Femur (tissue), 1 donor: ENCODE data around the gene LDB2.

Experiments
- DNase-seq: peaks from one replicate; pipeline ENCODE4 v3.0.0-alpha.2; 2017

LDB2 gene

DNA sequence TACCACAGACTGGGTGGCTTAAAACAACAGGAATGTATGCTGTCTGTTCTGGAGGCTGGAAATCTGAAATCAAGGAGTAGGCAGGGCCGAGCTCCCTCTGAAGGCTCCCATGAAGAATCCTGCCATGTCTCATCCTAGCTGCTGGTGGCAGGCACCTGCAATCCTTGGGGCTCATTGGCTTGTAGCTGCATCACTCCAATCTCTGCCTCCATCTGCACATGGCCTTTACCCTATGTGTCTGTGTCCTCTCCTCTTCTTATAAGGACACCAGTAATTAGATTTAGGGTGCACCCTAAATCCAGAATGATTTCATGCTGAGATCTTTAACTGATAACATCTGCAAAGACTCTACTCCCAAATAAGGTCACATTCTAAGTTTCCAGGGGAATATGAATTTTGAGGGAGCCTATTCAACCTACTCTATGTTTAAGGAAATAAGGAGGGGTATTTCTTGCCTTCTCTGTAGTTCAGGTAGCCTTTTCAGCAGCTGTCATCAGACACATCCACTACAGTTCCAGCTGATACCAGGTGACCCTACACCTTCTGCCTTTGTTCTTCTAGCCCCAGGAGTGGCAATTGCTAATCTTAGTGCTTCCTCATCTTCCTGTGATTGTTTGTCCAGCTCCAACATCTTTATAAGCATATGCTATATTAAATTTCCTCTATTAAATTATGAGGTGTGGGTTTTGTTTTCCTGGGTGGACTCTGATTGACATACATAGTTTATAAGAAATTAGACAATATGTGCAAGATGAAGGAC, 377.1 kb downstream of the LDB2 start:
- DNase-seq, result no peak

DNA sequence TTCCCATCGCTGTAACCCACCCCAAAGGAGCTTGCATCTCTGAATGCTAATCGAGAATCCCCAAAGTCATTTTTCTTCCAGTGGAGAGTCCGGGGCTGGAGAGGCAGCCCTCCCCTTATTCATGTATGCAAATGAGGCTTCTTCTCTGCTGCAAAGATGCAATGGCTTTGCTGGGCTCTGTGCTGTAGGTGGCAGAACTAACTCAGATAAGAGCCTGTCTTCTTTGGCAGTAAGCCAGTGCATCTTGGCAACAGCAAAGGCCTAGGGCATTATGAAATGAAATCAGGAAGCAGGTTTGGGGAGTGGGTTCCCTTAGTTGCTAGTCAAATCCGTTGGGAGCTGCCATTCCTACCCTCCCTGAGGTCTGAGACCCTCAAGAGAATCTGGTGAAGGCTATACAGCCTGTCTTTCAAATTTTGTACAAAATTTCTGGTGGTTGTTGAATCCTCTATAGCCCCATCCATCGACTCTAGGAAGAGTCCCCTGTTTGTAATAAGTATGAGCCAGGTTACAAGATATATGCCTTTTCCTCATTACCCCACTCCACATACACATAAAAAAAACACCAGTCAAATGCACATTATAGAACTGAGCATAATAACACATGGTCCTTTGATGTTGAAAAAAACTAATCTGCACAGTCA, 381.5 kb downstream of the LDB2 start:
- peak; percentile 59 for DNase-seq

DNA sequence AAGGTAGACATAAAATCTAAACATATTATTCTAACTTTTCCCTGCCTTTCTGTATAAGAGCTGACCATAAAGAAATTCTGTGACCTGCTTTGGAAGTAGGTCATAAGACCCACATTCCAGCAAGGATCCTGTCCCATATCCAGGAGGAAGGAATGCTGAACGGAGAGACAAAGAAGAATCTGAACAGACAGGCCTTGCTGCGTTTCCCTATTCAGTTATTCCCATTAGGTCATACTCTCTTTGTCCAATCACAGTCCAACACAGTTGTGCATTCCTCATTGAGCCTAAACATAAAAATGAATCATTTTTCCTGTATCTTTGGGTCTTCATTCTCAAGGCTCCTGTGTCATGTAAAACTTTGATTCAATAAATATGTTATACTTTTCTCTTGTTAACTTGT, 384.6 kb downstream of the LDB2 start:
- no peak for DNase-seq

DNA sequence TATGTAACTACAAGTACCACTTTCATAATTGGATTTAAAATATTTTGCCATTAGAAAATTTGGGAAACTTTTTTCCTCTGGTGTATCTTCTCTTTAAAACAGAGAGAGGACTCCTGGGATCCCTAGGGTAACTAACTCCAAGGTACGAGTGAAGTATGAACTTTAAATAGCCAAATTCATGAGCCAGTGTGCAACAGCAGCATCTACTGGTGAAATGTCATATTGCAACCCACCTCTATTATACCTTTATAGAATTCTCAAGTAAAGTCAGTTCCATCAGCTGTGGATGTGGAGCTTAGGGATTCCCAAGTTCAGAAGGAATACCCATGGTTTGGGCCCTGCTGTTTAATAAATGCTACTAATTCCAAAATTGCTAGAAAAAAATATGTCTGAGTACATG, 389.5 kb downstream of the LDB2 start:
- DNase-seq, result no peak

DNA sequence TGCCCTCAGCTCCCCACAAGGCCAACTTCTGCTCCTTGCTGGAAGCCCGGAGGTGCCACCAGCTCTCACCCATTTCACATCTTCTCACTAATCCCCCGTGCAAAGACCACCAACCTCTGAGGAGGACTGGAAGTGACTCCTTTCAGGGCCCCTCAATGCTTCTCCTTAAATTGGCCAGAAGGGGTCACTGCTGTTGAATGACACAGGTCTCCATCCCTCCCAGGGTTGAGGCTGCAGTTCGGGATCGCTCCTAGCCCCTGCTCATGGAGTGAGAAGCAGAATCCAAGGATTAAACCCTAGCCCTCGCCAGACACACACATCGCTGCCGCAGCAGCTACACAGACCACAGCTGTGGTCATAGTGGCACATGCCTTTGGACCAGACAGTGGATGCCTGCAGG, 392.7 kb downstream of the LDB2 start:
- DNase-seq, result peak; percentile 22

DNA sequence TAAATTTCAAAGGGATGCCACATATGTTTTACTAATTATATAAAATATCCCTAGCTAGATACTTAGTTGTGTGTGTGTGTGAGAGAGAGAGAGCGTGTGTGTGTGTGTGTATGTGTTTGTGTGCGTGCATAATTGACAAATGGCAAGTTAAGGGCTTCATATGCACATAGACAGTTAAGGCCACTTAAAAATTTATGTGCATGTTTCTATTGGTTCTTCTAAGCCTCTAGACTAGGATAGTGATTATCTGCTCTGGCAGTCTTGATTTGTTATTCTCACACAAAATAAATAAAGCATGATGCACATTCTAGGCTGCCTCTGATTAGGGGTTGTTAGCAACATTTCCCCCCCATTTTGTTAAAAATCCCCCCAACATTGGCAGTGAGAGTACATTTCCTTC, 393.2 kb downstream of the LDB2 start:
- no peak for DNase-seq

DNA sequence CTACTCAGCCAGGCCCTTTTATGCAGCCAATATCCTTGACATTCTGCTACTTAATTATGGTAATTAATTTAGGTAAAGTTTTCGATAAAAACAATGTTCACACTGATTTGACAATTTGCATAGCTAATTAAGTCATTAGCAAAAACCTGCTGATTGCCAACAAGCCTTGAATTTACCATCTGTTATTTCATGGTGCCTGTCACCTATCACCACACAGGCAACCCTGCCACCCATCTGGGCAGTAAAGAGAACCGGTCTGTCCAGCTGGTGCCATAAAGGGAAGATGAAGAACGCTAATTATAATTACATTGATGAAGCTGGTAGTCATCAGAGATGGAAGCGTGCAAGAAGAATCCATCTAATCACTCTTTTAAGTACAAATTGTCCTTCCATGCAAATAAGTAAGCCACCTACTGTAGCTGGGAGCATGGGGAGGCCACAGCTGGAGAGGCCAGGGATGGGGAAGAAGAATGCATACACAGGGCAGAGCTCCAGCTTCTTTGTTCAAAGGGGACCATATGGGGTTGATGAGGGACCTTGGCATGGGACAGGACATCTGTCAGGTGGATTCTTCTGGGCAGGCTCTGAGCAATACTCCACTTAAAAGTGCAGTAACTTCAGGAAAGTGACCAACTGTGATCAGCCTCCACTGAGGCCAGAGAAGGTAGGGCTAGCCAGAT, 394.9 kb downstream of the LDB2 start:
- no peak for DNase-seq

DNA sequence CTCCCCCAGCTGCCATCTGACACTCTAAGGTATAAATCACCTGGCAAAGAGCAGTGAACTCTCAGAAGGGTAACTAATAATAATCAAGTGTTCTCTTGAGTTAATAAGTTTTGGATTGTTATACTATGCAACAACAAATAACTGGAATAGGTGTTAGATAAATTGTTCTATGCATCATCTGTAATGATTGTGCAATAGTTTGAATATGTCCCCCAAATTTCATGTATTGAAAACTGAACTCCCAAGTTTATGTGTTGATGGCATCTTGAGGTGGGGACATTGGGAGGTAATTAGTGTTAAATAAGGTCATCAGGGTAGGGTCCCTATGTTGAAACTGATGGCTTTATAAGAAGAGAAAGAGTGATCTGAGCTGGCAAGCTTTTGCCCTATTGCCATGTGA, 399.5 kb downstream of the LDB2 start:
- no peak for DNase-seq

DNA sequence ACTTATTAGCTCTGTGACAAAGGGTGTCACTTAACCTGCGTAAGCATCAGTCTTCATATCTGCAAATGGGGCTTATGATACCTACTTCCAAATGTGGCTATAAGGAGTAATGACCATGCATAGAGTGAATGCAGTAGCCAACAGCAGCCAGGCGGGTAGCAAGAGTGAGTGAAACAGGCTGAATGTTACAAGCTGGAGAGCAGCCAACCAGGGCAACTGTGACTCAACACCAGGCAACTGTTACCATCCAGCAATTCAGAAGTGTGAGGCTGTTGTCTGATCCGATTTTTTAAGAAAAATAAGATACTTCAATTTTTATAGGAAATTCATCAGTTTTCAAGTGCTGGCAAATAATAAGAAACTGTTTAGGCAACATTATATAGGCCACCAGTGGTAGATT, 401.9 kb downstream of the LDB2 start:
- DNase-seq, result no peak

DNA sequence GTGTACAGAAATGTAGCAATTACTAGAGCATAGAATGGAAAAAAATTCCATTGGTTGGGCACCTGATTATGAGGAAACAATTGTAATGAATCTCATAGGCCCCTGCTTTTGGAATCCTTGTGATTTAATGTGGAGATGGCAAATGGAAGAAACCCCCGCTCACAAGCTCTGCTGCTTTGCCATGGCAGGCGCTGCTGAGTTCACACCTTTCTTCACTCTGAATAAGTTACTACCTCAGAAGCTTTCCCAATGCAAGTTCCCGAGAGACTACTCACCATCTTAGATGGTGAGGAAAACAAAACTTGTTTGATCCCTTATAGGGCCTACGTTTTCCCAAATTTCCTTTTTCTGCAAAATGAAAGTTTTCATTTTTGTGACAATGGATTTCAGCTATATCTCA, 405.6 kb downstream of the LDB2 start:
- DNase-seq, result no peak

DNA sequence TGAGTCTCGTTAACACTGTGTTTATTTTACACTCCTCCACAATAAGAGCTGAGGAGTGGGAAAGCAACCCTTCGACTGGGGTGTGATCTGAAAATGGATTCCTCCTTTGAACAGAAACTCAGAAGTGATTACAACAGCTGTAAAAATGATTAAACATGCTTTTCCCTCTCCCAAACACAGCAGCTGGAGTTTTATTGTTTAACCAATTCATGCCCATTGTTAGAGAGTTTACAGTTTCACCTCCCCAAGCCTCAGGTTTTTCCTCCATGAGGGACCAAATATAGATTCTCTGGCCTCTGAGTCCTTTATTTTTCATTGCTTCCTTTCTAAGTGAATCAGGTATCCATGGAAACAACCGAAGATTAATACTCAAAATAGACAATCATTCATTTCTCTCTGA, 409.2 kb downstream of the LDB2 start:
- no peak for DNase-seq

DNA sequence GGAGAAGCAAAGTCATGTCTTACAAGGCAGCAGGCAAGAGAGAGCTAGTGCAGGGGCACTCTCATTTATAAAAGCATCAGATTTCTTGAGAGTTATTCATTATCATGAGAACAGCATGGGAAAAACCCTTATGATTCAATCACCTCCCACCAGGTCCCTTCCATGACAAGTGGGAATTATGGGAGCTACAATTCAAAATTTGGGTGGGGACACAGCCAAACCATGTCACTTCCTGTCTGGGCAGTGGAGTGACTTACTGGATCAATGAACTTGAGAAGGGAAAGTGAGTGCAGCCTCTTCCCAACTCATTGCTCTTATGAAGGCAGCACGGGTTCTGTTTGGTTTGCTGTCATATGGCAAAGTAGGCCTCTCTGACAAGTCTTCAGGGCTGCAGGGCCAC, 410.4 kb downstream of the LDB2 start:
- DNase-seq, result no peak

DNA sequence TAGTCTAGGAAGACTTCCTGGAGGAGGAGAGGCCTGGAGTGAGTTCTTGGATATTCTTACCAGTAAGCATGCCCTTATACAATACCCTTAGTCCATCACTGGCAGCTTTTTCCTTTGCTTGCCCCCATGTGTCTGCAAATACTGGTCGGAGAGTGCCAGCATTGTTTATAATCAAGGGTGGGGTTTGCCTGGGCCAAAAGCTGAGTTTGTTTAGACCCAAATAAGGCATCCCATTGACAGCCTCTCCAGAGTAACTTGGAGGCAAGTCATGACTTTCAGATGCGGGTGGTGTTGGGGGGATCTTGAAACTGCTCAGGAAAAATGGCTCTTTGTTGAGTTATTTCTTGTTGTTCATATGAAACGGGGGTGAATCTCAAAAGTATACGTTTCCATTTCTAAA, 413.7 kb downstream of the LDB2 start:
- DNase-seq, result no peak

DNA sequence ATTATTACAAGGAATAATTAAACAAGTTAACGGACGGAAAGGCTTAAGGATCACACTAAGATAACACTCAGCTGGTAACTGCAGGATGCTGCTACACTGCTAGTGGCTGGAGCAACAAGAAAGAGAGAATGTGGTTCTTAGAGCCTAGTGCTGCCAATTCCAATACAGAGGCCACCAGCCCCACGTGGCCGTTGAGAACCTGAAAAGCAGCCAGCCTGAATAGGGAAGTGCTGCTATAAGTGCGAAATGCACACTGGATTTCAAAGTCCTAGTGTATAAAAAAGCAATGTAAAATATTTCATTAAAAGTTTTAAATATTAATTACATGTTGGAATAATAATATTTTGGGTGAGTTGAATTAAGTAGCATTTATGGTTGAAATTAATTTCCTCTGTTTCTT, 414.9 kb downstream of the LDB2 start:
- DNase-seq, result no peak

DNA sequence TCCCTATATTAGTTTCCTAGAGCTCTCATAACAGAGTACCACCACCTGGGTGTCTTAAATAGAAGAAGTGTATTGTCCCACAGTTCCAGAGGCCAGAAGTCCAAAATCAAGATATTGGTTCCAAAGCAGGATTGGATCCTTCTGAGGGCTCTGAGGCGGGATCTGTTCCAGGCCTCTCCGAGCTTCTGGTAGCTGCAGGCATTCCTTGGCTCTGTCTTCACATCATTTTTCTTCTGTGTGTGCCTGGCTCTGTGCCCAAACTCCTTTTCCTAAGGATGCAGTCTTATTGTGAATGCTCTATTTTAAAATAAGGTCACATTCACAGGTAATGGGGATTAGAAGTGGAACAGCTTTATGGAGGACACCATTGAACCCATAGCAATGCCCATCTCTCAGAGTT, 418.4 kb downstream of the LDB2 start:
- DNase-seq, result peak; percentile 28

DNA sequence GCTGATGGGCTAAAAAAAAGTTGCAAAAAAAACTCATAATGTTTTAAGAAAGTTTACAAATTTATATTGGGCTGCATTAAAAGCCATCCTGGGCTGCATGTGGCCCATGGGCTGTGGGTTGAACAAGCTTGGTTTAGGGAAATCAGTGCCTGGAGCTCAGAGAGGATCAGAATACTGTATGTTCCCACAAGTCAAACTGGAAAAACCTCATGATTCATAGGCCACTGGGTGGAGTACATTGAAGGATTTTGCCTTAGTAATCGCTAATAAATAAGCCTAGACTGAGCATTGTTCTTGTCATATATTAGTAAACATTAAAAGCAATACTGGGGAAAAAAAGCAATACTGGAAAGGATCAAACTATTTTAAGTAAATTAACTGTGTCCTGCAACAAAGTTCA, 425.9 kb downstream of the LDB2 start:
- no peak for DNase-seq

DNA sequence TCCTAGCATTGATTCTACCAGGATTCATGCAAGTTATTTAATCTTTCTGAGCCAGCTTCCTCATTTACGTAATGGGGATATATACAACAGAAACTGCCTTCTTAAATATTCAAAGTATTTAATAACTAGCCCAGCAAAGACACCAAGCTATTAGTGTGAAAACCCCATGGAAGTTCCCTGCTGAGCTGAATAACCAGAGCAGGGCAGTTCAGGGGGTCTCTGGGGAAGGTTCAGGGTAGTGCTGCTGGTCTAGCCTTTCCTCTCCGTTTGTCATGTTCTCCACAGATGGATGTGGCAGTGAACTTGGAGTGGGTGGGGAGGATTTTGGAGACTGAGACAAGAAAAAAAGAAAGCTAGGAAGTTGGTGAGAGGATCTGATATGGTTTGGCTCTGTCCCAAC, 431.4 kb downstream of the LDB2 start:
- no peak for DNase-seq

DNA sequence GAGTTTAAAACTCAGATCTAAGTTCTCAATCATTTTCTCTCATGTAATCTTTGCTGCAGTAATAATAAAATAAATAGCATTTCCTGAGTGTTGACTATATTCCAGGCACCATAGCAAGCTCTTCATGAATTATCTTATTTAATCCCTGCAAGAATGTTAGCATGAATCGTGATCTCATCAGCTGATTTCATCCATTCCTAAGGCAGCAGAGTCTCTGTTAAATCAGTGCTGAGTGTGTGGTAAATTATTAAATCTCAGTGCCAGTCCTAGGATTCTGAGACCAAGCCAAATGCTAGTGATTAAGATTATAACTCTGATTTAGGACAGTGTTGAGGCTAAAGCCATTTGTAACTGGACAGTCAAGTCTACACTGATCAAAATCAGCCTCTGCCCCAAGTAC, 431.9 kb downstream of the LDB2 start:
- DNase-seq, result no peak

DNA sequence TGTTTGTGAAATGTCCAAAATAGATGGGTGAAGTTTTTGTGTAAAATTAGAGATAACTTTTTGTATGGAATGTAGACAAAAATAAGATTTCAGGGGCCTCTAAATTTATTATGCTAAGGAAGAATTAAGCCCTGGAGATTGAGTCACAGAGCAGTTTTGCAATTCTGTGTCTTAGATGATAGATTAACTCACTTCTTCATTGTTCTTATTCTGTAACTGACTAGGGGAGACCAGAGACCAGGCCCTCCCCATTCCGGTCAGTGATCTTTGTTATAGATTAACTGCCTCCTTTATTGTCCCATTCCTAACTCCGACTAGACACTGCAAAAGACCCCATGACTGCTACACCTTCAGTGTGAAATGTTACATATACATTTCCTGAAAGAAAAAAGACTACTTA, 433.8 kb downstream of the LDB2 start:
- no peak for DNase-seq

DNA sequence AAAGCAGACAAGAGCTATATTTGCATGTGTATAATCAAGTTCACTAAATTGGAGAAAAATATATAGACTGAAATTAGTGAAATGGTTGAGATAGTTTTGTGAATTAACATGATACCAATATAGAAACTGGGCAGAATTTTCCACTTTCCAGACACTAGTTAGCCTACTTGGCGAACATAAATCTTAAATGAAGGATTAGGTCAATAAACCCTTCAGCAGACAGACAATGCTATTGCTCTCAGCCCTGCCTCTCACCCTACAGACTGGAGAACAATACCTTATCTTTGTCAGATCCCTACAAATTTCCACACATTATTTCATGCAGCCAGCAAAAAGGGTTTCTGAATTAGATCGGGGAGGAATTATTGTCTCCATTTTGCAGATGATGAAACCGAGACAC, 435.8 kb downstream of the LDB2 start:
- no peak for DNase-seq

DNA sequence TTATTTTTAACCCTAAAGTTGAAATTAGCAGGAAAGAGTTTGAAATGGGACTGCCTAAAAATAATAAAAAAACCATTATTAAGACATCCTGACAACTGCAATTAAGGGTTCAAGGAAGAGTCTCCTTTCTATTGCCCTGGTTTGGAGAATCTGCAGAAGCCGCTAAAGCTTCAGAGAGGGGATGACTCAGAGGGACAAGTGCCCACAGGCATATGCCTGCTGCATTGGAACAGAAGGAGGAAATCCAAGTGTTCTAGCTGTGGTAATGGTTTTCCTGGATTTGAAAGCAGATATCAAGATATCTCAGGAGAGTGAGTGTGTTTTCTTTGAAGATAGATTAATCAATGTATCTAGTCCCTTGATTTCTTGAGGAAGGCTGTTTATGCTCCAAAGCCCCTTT, 437.1 kb downstream of the LDB2 start:
- no peak for DNase-seq

DNA sequence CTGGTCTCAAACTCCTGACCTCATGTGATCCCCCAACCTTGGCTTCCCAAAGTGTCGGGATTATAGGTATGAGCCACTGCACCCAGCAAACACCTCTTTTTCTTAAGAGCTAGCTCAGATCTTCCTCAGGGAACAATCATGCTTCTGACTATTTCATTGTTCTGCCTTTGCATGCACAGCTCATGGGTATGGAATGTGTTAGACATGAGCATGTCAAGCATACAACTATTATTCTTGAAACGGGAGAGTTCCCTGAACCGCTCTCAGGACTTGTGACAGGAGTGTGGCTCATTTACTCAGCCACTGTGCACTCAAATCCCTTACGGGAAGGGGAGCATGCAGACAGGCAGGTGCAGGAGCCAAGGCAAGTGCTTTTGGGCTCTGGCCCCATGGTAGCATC, 440.5 kb downstream of the LDB2 start:
- DNase-seq, result no peak
